Endothelial cell of umbilical vein (primary cell): ENCODE results near the gene ABCB6.

Experiments used
- EZH2 ChIP-seq: IDR thresholded peaks from 2 replicates; pipeline ENCODE4 v1.6.1; 2012; ENCODE audit warnings: borderline replicate concordance, low read depth, mild to moderate bottlenecking, moderate library complexity, low read length, inconsistent platforms; ENCODE audit not compliant: severe bottlenecking
- GATA2 ChIP-seq: IDR thresholded peaks from 2 replicates; pipeline ENCODE4 v1.7.0; 2011; ENCODE audit warnings: low read depth, mild to moderate bottlenecking, moderate library complexity, mixed read lengths, low read length; ENCODE audit not compliant: insufficient read length, insufficient read depth
- TF ChIP-seq, protein P1 (sequence below), 2 donors: IDR thresholded peaks; 1 replicate in 1 of 2; 2 replicates in 1 of 2; pipeline ENCODE4 v1.5.1; 2011; ENCODE audit warnings: low read length in 2 of 2, mild to moderate bottlenecking in 2 of 2, moderate library complexity in 2 of 2, control low read depth in 1 of 2, inconsistent platforms in 1 of 2, low read depth in 1 of 2; ENCODE audit not compliant: insufficient read depth in 1 of 2; ENCODE audit errors: extremely low read depth in 1 of 2

GRCh38 chr2:219197388-219197787 is 21.4 kb downstream of the ABCB6 start:
- TF ChIP-seq, protein P1, sequence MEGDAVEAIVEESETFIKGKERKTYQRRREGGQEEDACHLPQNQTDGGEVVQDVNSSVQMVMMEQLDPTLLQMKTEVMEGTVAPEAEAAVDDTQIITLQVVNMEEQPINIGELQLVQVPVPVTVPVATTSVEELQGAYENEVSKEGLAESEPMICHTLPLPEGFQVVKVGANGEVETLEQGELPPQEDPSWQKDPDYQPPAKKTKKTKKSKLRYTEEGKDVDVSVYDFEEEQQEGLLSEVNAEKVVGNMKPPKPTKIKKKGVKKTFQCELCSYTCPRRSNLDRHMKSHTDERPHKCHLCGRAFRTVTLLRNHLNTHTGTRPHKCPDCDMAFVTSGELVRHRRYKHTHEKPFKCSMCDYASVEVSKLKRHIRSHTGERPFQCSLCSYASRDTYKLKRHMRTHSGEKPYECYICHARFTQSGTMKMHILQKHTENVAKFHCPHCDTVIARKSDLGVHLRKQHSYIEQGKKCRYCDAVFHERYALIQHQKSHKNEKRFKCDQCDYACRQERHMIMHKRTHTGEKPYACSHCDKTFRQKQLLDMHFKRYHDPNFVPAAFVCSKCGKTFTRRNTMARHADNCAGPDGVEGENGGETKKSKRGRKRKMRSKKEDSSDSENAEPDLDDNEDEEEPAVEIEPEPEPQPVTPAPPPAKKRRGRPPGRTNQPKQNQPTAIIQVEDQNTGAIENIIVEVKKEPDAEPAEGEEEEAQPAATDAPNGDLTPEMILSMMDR (IDR thresholded peaks at IDR 0.05; ENCODE audit: extremely low read depth in 1 of 2, insufficient read depth in 1 of 2, low read depth in 1 of 2, low read length in 2 of 2): no peak
- TF ChIP-seq EZH2 (no peak), GATA2 (no peak)
